GM19043 (cell line): Measurements from ENCODE around the gene RPS6KA2.

Experiments
- ATAC-seq: cut with Tn5 transposase; IDR thresholded peaks from one replicate; pipeline ENCODE4 v1.9.1; 2021; ENCODE audit warnings: low read depth; ENCODE audit not compliant: unreplicated experiment

RPS6KA2 gene

GRCh38 chr6:166460473-166461437, 166.3 kb downstream of the RPS6KA2 start:
- no peak for ATAC-seq

- ATAC-seq, result no peak
These were observed 167.1 kb downstream of the RPS6KA2 start for GRCh38 chr6:166459906-166460305.

GRCh38 chr6:166459272-166459671, 167.8 kb downstream of the RPS6KA2 start:
- no peak for ATAC-seq

- no peak for ATAC-seq
These were observed 170.5 kb downstream of the RPS6KA2 start for GRCh38 chr6:166456395-166457156.

- no peak for ATAC-seq
These were observed 172.1 kb downstream of the RPS6KA2 start for GRCh38 chr6:166454692-166455515.

- ATAC-seq, result no peak
These were observed 173.4 kb downstream of the RPS6KA2 start for GRCh38 chr6:166453651-166454050.

- no peak for ATAC-seq
These were observed 176.7 kb downstream of the RPS6KA2 start for GRCh38 chr6:166450167-166450873.

GRCh38 chr6:166449641-166450040, 177.4 kb downstream of the RPS6KA2 start:
- ATAC-seq, result no peak

- no peak for ATAC-seq
These were observed 178.0 kb downstream of the RPS6KA2 start for GRCh38 chr6:166449036-166449435.

- no peak for ATAC-seq
These were observed 178.6 kb downstream of the RPS6KA2 start for GRCh38 chr6:166448432-166448831.

- ATAC-seq, result no peak
These were observed 180.4 kb downstream of the RPS6KA2 start for GRCh38 chr6:166446567-166447065.

GRCh38 chr6:166446146-166446545, 180.9 kb downstream of the RPS6KA2 start:
- no peak for ATAC-seq

GRCh38 chr6:166444446-166444845, 182.6 kb downstream of the RPS6KA2 start:
- ATAC-seq, result no peak

- ATAC-seq, result no peak
These were observed 183.9 kb downstream of the RPS6KA2 start for GRCh38 chr6:166443166-166443565.

- ATAC-seq, result no peak
These were observed 184.8 kb downstream of the RPS6KA2 start for GRCh38 chr6:166442131-166442685.

- ATAC-seq, result no peak
These were observed 185.5 kb downstream of the RPS6KA2 start for GRCh38 chr6:166441325-166442078.

- no peak for ATAC-seq
These were observed 186.3 kb downstream of the RPS6KA2 start for GRCh38 chr6:166440729-166441128.

GRCh38 chr6:166440106-166440505, 186.9 kb downstream of the RPS6KA2 start:
- no peak for ATAC-seq
